ENCODE data around the gene FGF9. TPM values are rescaled to one million over a fixed set of nuclear protein-coding genes. Genes with fewer than 3 reads are reported as not detected.

Gene FGF9
- total RNA-seq, 1 donor from 2014 or later: 0.40 TPM

DNA sequence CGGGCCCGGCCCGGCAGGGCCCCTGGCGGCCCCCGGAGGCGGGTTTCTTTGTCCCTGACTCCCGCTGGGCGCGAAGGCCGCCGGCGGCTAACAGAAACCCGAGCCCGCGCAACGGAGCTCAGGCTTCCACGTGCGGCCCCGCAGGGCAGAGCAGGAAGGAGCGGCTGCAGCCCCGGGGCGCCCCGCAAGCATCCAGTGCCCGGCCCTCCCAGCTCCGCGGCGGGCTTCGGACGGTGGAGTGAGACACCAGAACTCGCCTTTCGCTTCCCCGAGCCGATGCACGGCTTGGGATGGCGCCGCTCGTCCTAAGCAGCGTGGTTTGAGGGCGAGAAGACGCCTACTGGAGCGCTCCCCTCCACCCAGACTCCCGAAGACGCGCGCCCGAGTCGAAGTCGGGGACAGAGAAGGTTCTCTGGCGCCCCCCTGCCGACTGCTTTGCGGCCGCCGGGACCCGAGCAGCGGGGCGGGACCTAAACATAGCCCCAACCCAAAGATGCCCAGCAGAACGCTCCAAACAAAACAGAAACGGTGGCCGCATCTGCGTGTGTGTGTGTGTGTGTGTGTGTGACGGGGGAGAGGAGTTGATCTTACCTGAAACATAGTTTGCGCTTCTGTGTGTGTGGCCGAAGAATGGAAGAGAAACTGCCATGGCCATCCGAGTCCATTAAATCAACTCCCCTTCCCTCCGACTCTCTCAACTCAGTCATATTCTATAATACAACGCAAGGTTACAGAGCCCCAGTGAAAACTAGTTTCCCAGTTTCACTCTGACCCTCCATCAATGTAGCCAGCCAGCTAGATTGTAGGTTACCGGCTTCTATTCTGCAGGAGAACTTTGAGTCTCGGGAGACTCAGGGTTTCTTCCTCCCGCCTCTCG, 629 bp upstream of the FGF9 start:
- Mint-ChIP-seq H3K4me3 (peak overlapping the region; percentile 86), H3K9me3 (peaks cover 6% of the 10 kb centered on the region), H3K27ac (peak overlapping the region; percentile 60), H3K4me1 (peaks cover 36% of the 10 kb centered on the region), H3K36me3 (ENCODE audit: low read depth) (no peaks in the 10 kb centered on the region), H3K27me3 (peaks cover 64% of the 10 kb centered on the region)
- intact Hi-C loops (cut with micrococcal nuclease): loop anchor here (2.0 to 5.0 kb wide), 2 partner anchors 17 to 392 kb away; no protein-coding TSS in a partner anchor
- DNase-seq: peak; percentile 84

DNA sequence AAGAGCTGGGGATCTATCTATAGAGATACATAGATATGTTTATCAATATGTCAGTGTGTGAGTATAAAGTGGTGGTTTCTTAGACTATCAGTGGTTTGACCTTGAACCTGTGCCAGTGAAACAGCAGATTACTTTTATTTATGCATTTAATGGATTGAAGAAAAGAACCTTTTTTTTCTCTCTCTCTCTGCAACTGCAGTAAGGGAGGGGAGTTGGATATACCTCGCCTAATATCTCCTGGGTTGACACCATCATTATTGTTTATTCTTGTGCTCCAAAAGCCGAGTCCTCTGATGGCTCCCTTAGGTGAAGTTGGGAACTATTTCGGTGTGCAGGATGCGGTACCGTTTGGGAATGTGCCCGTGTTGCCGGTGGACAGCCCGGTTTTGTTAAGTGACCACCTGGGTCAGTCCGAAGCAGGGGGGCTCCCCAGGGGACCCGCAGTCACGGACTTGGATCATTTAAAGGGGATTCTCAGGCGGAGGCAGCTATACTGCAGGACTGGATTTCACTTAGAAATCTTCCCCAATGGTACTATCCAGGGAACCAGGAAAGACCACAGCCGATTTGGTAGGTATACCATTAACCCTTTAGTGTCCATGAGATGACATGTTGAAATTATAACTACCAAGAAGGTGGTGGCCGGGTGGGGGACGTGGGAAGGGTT, 880 bp downstream of the FGF9 start:
- DNase-seq: peak; percentile 58
- H3K4me1 Mint-ChIP-seq: peaks cover 40% of the 10 kb centered on the region
- H3K4me3 Mint-ChIP-seq: peak overlapping the region; percentile 86
- intact Hi-C loops (cut with micrococcal nuclease): loop anchor here (1.0 to 5.0 kb wide), 3 partner anchors 15 to 391 kb away; no protein-coding TSS in a partner anchor
- H3K9me3 Mint-ChIP-seq: peaks cover 6% of the 10 kb centered on the region
- H3K27ac Mint-ChIP-seq: no peak overlapping the region
- H3K27me3 Mint-ChIP-seq: peaks cover 75% of the 10 kb centered on the region
- H3K36me3 Mint-ChIP-seq (ENCODE audit: low read depth): no peaks in the 10 kb centered on the region

GRCh38 chr13:21672287-21672680, 1.4 kb downstream of the FGF9 start:
- DNase-seq: no peak
- Mint-ChIP-seq H3K36me3 (ENCODE audit: low read depth) (no peaks in the 10 kb centered on the region), H3K4me1 (peaks cover 40% of the 10 kb centered on the region), H3K4me3 (peak overlapping the region; percentile 66), H3K27me3 (peaks cover 76% of the 10 kb centered on the region), H3K27ac (no peak overlapping the region), H3K9me3 (peaks cover 6% of the 10 kb centered on the region)
- intact Hi-C loops (cut with micrococcal nuclease): loop anchor here (5.0 kb wide), 1 partner anchor 390 kb away; no protein-coding TSS in a partner anchor

DNA sequence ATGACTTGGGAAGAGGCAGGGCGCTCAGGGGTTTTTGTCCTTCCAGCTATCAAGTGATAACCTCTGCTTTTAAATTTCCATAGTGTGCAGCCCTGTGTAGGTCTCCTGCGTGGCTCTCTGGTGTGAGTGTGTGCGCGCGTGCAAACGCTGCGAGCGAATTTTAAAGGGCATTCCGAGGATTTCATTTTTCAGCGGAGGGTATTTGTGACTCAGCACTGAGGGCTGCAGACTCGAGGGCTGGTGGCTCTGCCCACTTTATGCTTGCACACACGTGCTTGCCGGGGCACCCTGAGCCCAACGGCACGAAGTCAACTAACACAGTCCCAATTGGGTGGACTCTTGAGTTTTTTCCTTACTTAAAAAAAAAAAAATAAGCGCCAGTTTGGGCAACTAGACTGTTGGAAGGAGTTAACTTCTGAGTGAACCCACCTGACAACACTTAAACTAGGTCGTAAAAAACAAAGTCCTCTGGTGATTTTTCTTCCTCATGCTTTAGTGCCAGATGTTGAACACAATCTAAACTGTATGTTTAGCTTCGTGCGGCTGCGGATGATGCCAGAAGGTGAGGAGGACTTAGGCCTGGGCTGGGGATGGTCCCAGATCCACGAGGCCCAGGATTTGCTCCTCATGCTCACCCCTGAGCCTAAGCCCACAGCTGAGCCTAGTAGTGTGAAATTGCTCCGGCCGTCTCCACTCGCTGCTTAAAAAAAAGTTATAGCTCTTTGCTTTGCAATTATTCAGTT, 2.1 kb downstream of the FGF9 start:
- Mint-ChIP-seq H3K27me3 (peaks cover 77% of the 10 kb centered on the region), H3K4me1 (peaks cover 40% of the 10 kb centered on the region), H3K4me3 (peak overlapping the region; percentile 66), H3K36me3 (ENCODE audit: low read depth) (no peaks in the 10 kb centered on the region), H3K27ac (no peak overlapping the region), H3K9me3 (peaks cover 6% of the 10 kb centered on the region)
- DNase-seq: no peak
- intact Hi-C loops (cut with micrococcal nuclease): loop anchor here (5.0 kb wide), 1 partner anchor 389 kb away; no protein-coding TSS in a partner anchor

DNA sequence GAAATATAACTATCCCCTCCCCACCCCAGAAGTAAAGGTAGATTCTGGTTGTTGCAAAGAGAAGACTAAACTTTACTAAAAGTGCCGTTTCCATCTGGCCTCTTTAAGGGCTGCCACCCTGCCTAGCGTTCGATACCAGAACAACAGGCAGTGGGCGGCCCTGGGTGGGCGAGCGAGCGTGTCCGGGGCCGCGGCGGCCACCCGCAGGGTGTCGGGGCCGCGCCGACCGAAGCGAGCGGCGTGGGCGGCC, 2.6 kb downstream of the FGF9 start:
- peaks cover 76% of the 10 kb centered on the region for H3K27me3 Mint-ChIP-seq
- DNase-seq: no peak
- intact Hi-C loops (cut with micrococcal nuclease): loop anchor here (5.0 kb wide), 1 partner anchor 389 kb away; no protein-coding TSS in a partner anchor
- peak overlapping the region; percentile 66 for H3K4me3 Mint-ChIP-seq
- H3K36me3 Mint-ChIP-seq (ENCODE audit: low read depth): no peaks in the 10 kb centered on the region
- no peak overlapping the region for H3K27ac Mint-ChIP-seq
- peaks cover 39% of the 10 kb centered on the region for H3K4me1 Mint-ChIP-seq
- H3K9me3 Mint-ChIP-seq: peaks cover 5% of the 10 kb centered on the region

DNA sequence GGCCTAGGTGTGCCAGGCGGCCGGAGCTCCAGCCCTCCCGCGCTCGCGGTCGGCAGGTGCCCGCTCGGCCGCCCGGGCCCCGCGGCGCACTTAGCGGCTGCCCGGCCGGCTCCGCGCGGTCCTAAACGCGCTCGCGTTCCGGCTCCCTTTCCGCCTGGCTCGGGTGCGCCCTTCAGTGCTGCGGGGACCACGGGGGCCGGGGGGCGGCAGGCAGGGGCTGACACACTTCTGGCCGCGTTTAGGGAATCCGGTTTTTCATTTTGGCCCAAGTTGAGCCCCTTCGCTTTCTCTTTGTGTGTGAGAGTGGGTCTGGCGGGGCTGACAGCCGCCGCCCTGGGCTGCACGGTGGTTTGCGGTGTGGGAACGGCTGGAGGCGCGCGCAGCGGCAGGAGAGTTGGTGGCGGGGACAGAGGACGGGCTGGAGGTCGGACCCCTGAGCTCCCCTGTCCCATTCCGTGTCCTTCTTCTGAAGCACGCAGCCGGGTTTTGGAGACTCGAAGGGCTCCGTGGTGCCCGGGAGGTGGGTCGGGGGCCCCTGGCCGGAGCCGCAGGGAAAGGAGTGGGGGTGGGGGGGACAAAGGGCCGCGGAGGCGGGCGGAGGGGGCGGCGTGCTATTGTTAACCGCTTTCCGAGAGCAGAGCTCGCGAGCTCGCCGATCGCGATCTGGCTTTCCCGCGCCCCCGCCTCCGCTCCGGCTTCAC, 3.1 kb downstream of the FGF9 start:
- peaks cover 72% of the 10 kb centered on the region for H3K27me3 Mint-ChIP-seq

DNA sequence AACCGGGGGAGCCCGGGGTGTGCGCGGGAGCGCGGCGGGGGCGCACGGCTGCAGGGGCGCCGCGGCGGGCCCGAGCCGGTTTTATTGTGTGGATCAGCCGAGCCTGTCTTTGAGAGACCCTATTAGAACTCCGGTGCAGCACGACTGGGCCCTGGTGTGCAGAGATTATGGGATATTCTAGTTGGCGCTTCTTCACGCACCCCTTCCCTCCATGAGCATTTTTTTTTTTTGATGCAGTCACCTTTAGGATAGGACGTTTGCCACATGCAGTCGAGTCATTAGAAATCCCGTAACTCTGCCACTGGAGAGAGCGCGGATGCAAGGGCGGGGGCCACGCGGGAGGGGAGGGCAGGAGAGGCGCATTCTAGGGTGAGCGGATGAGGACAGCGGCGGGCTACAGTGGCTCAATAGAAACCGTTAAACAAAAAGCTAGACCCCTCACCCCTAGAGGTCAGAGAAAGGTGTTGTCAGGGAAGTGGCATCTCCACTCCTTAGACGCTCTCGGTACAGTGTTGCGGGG, 3.7 kb downstream of the FGF9 start:
- Mint-ChIP-seq H3K9me3 (no peaks in the 10 kb centered on the region), H3K4me1 (peaks cover 29% of the 10 kb centered on the region), H3K27me3 (peaks cover 67% of the 10 kb centered on the region), H3K4me3 (peak overlapping the region; percentile 82), H3K36me3 (ENCODE audit: low read depth) (no peaks in the 10 kb centered on the region), H3K27ac (no peak overlapping the region)
- peak; percentile 68 for DNase-seq
- intact Hi-C loops (cut with micrococcal nuclease): loop anchor here (5.0 kb wide), 1 partner anchor 388 kb away; no protein-coding TSS in a partner anchor

More for the DNA sequence above, 3.1 kb downstream of the FGF9 start:
- peaks cover under 1% of the 10 kb centered on the region for H3K9me3 Mint-ChIP-seq
- H3K4me3 Mint-ChIP-seq: peak overlapping the region; percentile 83
- peak; percentile 79 for DNase-seq
- no peaks in the 10 kb centered on the region for H3K36me3 Mint-ChIP-seq (ENCODE audit: low read depth)
- intact Hi-C loops (cut with micrococcal nuclease): loop anchor here (5.0 kb wide), 1 partner anchor 388 kb away; no protein-coding TSS in a partner anchor
- no peak overlapping the region for H3K27ac Mint-ChIP-seq
- H3K4me1 Mint-ChIP-seq: peaks cover 35% of the 10 kb centered on the region

GRCh38 chr13:21675095-21675991, 4.5 kb downstream of the FGF9 start:
- H3K4me1 Mint-ChIP-seq: peaks cover 28% of the 10 kb centered on the region
- H3K9me3 Mint-ChIP-seq: no peaks in the 10 kb centered on the region
- peak; percentile 73 for DNase-seq
- peak overlapping the region; percentile 82 for H3K4me3 Mint-ChIP-seq
- intact Hi-C loops (cut with micrococcal nuclease): no loop called here
- H3K27ac Mint-ChIP-seq: no peak overlapping the region
- H3K36me3 Mint-ChIP-seq (ENCODE audit: low read depth): no peaks in the 10 kb centered on the region
- peaks cover 67% of the 10 kb centered on the region for H3K27me3 Mint-ChIP-seq

DNA sequence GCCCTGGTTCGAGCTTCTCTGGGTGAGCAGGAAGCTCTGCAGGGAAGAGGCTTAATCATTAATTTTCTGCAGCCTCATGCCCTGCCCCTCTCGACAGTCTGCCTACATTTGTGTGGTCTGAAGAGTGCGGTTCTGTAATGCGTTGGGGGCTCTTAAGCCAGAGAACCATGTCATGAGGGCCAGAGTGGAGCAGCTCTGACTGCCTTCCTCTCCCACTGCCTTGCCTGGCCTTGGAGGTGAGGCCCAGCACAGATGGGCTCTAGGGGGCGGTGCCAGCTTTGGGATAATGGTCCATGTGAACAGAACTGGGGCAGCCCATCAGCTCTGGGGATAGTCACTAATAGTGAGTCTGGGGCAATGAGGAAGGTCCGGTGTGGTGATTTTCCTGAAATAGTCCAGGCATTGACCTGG, 5.7 kb downstream of the FGF9 start:
- H3K27me3 Mint-ChIP-seq: peaks cover 64% of the 10 kb centered on the region
- no peak for DNase-seq

DNA sequence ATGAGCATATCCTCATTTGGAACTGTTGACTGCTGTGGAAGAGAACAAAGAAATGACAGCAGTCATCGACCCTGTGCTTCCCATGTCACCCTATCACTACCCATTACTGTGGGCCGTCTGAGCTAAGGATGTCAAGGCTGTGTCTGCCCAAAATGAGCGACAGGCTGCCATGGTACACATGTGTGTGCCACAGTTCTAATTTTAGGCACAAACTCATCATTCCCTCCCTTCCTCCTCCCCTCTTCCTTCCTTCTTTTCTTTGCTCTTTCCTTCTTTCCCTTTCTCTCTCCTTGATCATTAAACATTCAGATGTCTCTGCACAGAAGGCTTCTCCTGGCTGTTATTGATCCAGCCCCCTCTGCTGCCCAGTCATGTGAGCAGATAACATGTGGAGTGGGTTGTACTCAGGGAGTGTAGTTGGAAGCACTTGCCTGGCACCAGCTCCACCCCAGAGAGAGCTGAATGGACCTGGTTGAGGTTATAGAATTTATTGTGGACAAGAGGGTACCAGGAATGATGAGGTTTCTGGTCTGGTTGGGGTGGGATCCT, 6.3 kb downstream of the FGF9 start:
- H3K4me3 Mint-ChIP-seq: no peak overlapping the region
- H3K27me3 Mint-ChIP-seq: peaks cover 62% of the 10 kb centered on the region
- intact Hi-C loops (cut with micrococcal nuclease): no loop called here

More for the DNA sequence above, 5.7 kb downstream of the FGF9 start:
- intact Hi-C loops (cut with micrococcal nuclease): no loop called here
- no peaks in the 10 kb centered on the region for H3K9me3 Mint-ChIP-seq
- H3K4me1 Mint-ChIP-seq: peaks cover 18% of the 10 kb centered on the region
- no peaks in the 10 kb centered on the region for H3K36me3 Mint-ChIP-seq (ENCODE audit: low read depth)
- H3K4me3 Mint-ChIP-seq: no peak overlapping the region
- H3K27ac Mint-ChIP-seq: no peak overlapping the region

GRCh38 chr13:21683034-21683733, 12.3 kb downstream of the FGF9 start:
- Mint-ChIP-seq H3K27ac (no peak overlapping the region), H3K36me3 (ENCODE audit: low read depth) (no peaks in the 10 kb centered on the region), H3K9me3 (no peaks in the 10 kb centered on the region), H3K4me3 (no peak overlapping the region), H3K4me1 (peaks cover 9% of the 10 kb centered on the region), H3K27me3 (peaks cover 28% of the 10 kb centered on the region)
- DNase-seq: no peak
- intact Hi-C loops (cut with micrococcal nuclease): no loop called here

More for the DNA sequence above, 6.3 kb downstream of the FGF9 start:
- no peaks in the 10 kb centered on the region for H3K9me3 Mint-ChIP-seq
- H3K27ac Mint-ChIP-seq: no peak overlapping the region
- DNase-seq: no peak
- H3K4me1 Mint-ChIP-seq: peaks cover 16% of the 10 kb centered on the region
- no peaks in the 10 kb centered on the region for H3K36me3 Mint-ChIP-seq (ENCODE audit: low read depth)

Measured in activated CD4-positive, alpha-beta T cell treated with anti-CD3 and anti-CD28 coated beads, Interleukin-2, amount 10 ng/mL, durations not matched to agents 24 days and 14 days (primary cell).